PFSK-1 (cell line): Measurements from ENCODE around the gene CDC42EP3.

Experiments
- FOXP2 ChIP-seq: optimal IDR thresholded peaks from 2 replicates; pipeline ENCODE3; 2011; ENCODE audit warnings: borderline replicate concordance, control low read depth, inconsistent platforms; ENCODE audit not compliant: insufficient read depth; ENCODE audit errors: extremely low read length, extremely low read depth
- POLR2AphosphoS5 ChIP-seq: IDR thresholded peaks from 2 replicates; pipeline ENCODE4 v1.6.1; 2012; ENCODE audit warnings: low read depth, mild to moderate bottlenecking, control low read depth, low read length, moderate library complexity
- REST ChIP-seq, 2 experiments: IDR thresholded peaks; 2 replicates each; pipeline versions ENCODE4 v1.6.1 to v1.8.0; 2011 to 2012; ENCODE audit warnings: low read depth in 2 of 2, low read length in 2 of 2, control low read depth in 1 of 2, inconsistent platforms in 1 of 2, mild to moderate bottlenecking in 1 of 2, moderate library complexity in 1 of 2; ENCODE audit not compliant: insufficient read depth in 1 of 2
- SIN3A ChIP-seq: IDR thresholded peaks from 2 replicates; pipeline ENCODE4 v1.6.1; 2012; ENCODE audit warnings: mild to moderate bottlenecking, low read length, moderate library complexity, borderline replicate concordance; ENCODE audit not compliant: insufficient read depth
- TAF1 ChIP-seq: IDR thresholded peaks from 2 replicates; pipeline ENCODE4 v1.6.1; 2012; ENCODE audit warnings: low read length, control low read depth, borderline replicate concordance; ENCODE audit not compliant: insufficient read depth

CDC42EP3 gene

GRCh38 chr2:37641582-37642171, 29.8 kb downstream of the CDC42EP3 start:
- no peak for TF ChIP-seq POLR2AphosphoS5
- TF ChIP-seq REST (IDR thresholded peaks at IDR 0.05; ENCODE audit: insufficient read depth in 1 of 2, low read depth in 2 of 2, low read length in 2 of 2) = no peak

- TF ChIP-seq SIN3A (no peak), POLR2AphosphoS5 (no peak), REST (IDR thresholded peaks at IDR 0.05; ENCODE audit: insufficient read depth in 1 of 2, low read depth in 2 of 2, low read length in 2 of 2) (no peak)
Observed at GRCh38 chr2:37639631-37640030, 31.8 kb downstream of the CDC42EP3 start.

- TF ChIP-seq TAF1 (no peak), SIN3A (no peak), FOXP2 (no peak), POLR2AphosphoS5 (no peak), REST (IDR thresholded peaks at IDR 0.05; ENCODE audit: insufficient read depth in 1 of 2, low read depth in 2 of 2, low read length in 2 of 2) (no peak)
Observed at GRCh38 chr2:37638973-37639372, 32.5 kb downstream of the CDC42EP3 start.

- TF ChIP-seq REST (IDR thresholded peaks at IDR 0.05; ENCODE audit: insufficient read depth in 1 of 2, low read depth in 2 of 2, low read length in 2 of 2) (no peak), FOXP2 (no peak), SIN3A (no peak), TAF1 (no peak), POLR2AphosphoS5 (no peak)
Observed at GRCh38 chr2:37637985-37638384, 33.5 kb downstream of the CDC42EP3 start.

GRCh38 chr2:37637190-37637860, 34.1 kb downstream of the CDC42EP3 start:
- TF ChIP-seq FOXP2 = no peak
- TF ChIP-seq SIN3A = no peak
- no peak for TF ChIP-seq TAF1
- TF ChIP-seq POLR2AphosphoS5 = no peak
- TF ChIP-seq REST (IDR thresholded peaks at IDR 0.05; ENCODE audit: insufficient read depth in 1 of 2, low read depth in 2 of 2, low read length in 2 of 2) = no peak
